NCI-H510A (cell line): ENCODE measurements around the gene CLDN14.
A peak's percentile ranks its signal among the peaks of the same experiment; 100 is the strongest.

Experiments
- DNase-seq: peaks from one replicate; lab custom pipeline; 2025; lab: John Stamatoyannopoulos, UW

Gene CLDN14, protein sequence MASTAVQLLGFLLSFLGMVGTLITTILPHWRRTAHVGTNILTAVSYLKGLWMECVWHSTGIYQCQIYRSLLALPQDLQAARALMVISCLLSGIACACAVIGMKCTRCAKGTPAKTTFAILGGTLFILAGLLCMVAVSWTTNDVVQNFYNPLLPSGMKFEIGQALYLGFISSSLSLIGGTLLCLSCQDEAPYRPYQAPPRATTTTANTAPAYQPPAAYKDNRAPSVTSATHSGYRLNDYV

DNA sequence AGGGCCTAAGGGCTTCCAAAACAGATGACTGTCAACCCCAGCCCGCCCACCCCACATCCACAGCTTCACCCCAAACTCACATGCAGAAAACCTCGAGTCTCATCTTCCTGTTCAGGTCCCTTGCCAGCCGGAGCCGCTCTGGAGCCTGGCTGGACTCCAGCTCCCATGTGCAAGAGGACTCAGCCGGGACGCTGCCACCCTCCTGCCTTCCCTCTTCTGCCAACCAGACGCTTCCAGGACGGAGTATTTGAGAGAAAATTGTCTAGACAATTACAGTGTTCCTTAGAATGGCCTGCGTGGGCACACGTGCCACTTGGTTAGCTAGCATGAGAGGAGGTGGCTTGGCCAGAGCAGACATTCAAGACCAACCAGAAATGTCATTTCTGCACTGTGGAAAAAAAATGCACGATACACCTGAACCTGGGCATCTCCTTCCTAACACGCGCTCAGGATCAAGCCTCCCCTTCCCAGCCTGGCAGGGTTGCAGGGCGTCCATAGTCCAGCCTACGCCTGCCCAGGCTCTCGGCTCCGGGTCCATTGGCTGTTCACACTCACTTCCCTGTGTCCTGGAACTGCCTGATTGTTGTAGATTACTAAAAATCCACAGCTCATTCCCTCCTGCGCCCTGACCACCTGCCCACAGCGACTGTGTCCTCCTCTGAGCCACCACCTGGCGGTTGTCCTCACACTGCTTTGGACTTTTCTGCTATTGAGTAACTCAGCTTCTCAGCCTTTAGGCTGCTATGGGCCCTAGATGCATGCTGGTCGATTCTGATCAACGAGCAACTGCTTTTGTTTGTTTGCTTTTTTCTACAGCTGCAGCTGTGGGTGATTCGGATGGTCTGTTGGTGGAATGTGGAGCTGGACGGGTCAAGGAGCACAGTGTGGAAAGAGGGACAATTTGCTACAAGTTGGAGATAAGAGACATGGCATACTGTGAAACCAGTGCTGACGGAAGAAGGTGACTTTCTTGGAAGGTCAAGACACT is at the start of gene CLDN14:
TSS of gene CLDN14 (minus strand) at position 708 of the 988 bp plus-strand sequence. CDS start 18,427 bp downstream, outside the sequence.
- DNase-seq: no peak

DNA sequence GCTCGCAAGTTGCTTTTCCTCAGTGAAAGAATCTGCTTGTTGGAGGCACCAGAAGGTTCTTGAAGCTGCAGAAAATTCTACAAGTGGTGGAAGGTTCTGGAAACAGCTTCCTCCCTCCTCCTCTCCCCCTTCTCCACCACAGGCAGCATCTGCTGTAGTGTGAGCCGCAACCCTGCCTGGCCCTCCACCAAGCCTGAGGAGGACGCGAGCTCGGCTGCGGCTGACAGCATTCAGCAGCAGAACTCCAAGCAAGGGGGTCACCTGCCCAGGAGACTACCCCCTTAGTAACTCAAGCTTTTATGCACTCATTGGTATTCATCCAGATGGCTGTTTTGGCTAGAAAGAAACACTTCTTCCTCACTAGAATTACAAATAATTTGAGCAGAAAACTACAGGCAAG is 48.8 kb upstream of the CLDN14 start:
- no peak for DNase-seq

DNA sequence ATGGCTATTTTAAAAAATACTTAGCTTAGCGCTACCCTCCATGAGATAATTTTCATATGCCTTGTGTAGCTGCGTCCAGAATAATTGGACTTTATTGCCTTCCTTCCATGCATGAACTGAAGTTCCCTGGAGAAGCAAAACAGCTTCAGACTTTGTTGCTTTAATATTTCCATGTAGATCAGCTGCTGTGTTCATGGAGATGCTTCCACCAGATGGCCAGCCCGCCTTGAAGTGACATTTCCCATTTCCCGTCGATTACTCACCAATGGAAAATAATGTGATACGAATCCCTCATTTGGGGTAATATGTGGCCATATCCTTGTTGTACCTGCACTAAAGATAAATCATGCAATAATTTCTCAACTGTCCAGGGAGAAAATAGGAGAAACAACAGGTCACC is 47.4 kb upstream of the CLDN14 start:
- DNase-seq: no peak

DNA sequence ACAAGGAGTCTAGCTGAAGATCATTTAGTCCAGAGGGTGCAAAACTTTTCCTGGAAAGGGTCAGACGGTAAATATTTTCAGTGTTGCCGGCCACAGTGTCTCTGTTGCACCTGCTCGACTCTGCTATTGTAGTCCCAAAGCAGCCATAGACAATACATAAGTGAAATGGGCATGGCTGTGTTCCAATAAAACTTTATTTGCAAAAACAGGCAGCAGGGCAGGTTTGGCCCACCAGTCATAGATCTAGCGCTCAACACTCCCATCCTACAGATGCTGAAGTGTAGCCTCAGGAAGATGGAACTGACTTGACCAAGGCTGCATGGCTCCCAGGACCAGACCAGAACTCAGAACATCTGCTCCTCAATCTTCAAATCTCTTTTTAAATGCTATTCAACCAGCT is 46.2 kb upstream of the CLDN14 start:
- DNase-seq: no peak

DNA sequence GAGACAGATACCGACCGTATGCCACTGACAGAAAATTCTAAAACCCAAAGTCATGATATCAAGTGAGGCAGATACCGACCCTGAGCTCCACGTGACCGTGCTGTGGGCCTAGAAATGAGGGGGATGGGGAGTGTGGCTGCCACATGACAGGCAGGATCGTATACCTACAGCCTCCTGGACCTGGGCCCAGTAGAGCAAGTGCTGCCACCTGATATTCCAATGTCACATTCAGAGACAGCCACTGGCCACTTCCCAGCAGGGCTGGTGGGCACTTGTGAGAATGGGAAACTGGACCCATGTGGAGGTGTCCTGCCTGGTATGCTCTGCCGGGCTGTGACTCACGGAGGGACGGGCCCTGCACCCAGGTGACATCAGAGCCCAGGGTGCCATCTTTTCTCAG is 44.6 kb upstream of the CLDN14 start:
- DNase-seq: no peak

DNA sequence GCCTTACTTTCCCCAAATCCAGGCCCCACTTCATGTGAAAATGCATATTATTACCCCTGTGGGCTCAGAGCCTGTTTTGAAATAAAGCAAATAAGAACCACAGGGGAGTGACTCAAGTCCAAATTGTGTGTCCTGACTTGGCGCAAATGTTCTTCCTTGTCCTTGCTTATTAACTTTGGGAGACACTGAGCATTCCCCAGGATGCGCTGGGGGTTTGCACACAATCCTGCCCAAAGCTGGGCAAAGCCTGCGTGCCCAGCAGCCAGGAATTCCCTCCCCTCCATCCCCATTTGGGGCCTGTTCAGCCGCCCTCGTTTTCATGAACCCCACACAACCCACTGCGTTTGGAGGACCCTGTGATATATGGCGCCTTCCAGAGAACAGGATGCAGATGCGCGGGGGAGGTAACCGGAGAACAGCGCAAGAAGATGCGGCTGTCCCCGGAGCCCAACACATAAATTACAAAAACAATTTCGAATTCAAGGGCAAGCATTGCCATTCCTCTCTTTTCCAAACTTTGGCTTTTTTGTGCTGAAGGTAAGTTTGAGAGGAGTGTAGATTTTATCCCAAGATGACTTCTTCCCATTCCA is 42.4 kb upstream of the CLDN14 start:
- no peak for DNase-seq

DNA sequence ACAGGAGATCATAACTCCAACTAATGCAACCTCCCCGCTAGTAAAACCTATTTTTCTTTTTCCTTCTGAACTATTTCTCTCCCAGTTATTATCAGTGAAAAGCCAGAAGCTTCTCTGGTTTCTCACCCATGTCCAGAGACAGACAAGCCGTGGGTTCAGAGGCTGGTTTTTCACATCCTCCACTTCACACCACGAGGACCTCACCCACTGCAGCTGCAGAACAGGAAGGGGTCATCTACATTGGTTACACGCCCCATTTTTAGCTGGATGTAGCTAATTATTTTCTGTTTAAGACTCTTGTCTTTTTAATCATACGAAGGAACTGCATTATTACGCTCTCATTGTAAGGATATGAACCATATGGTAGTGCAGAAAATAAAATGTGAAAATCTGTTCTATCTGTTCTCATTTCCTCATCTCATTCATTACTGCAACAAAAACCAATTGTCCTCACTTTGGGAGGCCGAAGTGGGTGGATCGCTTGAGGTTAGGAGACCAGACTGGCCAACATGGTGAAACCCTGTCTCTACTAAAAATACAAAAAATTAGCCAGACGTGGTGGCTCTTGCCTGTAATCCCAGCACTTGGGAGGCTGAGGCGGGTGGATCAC is 39.1 kb upstream of the CLDN14 start:
- no peak for DNase-seq

DNA sequence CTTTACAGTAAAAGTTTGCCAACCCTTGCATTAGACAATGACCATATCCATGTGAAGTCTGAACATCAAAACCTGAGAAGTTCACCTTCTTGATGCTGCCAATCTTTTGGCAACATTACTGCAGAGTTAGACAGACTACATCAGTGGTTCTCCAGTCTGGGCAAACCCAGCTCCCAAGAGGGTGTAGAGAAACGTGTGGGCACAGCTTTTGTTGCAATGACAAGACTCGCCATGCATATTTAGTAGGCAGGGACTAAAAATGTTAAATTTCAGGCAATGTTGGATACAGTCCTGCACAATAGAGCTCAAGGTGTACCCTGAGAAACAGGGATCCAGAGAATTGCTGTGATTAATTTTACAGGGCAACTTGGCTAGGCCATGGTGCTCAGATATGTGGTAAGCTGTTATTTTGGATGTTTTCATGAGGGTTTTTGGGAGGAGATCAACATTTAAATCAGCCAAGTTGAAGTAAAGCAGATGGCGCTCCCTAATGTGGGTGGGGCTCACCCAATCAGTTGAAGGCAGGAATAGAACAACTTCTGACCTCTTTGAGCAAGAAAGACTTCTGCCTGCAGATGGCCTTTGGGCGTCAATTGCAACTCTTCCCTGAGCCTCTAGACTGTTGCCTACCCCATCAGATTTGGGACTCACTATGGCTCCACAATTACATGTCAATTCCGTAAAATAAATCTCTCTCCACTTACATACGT is 37.6 kb upstream of the CLDN14 start:
- no peak for DNase-seq

DNA sequence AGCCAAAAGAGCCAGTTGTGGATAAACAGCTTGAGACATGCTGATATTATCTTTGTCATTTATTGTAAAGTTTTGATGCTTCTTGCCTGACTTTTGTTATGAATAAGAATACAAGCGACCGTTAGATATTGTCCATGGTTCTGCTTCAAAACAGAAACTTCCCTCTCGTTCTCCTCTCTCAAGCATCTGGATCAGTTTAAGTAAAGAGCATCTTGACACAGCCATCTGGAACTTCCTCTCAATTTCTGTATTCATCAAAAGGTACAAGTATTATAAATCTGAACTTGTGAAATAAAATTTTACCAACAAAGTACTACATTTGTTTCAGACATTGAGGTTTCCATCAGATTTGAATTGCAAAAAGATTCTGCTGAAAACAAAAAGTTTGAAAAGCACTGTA is 36.4 kb upstream of the CLDN14 start:
- DNase-seq: no peak

DNA sequence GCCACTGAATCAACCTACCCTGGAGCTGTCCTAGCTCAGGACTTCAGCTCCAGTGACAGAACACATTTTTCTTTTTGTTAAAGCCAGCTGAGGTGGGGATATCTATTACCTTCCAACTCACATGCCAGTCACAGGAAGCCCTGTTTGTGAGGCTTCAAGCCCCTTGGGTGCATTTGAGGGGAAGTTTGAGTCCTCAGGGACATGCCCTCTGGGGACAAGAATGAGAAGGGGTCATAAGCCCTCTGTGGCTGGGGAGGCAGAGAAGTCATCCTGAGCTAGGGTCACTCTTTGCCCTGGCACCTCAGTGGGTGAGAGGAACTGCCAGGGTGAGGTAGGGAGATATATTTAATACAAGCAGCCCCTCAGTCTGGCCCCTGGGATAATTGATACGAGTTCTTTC is 33.5 kb upstream of the CLDN14 start:
- no peak for DNase-seq

DNA sequence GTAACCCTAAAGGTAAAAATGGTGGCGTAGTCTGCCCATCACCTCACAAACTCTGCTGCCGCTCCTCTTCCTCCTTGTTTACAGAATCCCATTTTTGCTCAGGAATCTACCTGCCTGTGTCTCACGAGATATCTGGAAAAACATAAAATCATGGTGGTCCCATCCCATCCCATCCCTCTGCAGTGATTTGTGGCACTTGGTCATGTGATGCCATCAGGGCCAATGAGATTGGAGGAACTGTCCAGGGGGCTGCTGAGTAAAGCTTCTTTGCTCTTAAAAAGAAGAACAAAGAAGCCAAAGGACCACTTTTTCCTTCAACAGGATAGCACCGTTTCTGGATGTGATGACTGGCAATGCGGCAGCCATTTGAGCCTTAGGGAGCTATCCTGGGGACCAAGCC is 33.0 kb upstream of the CLDN14 start:
- DNase-seq: no peak

DNA sequence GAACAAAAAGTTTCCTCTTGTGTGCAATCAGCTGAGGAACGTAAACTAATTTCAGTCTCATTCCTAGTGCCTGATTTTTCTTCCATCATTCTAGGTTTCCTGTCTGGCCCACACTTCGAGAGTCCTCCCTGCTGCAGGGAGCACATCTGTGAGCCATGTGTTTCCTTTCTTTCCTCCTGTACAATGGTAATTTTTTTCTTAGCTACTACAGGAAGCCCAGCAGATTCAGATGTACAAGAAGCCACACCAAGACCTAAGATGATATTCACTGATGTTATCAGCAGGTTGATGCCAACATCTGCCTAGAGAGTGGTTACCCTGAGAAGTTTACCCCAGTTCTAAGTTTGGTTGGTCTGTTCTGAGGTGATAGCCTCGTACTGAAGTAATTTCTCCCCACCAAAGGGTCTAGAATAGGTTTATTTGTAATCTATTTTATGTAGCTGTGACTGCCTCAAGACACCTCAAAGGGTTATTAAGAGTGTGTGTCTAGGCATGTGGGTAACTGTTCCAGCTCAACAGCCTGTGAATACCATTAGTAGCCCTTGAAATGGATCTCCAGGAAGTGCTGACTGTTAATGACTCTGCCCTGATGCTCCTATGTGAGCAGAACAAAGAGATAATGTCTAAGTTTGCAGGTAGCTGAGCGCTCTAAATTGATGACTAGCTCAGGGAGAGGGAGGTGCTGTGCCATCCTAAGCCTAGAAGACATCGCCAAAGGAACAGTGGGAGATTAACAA is 31.7 kb upstream of the CLDN14 start:
- DNase-seq: no peak

DNA sequence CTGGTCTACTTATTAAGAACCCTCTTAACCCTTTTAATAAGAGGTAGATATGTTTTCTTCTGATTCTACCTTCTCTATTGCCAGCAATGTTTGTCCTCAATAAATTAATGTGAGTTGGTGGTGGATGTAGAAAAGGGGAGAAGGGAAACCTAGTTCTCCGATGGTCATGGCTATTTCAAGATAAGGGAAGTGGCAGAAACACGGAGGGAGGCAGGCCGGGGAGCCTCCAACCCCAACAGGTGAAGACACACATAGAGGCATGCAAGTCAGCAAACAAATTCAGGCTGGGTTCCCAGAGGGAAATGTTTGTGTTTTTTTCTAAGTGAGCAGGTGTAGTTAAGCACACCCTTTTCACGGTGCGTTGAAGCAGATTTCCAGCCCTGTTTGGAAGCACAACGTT is 31.0 kb upstream of the CLDN14 start:
- no peak for DNase-seq

DNA sequence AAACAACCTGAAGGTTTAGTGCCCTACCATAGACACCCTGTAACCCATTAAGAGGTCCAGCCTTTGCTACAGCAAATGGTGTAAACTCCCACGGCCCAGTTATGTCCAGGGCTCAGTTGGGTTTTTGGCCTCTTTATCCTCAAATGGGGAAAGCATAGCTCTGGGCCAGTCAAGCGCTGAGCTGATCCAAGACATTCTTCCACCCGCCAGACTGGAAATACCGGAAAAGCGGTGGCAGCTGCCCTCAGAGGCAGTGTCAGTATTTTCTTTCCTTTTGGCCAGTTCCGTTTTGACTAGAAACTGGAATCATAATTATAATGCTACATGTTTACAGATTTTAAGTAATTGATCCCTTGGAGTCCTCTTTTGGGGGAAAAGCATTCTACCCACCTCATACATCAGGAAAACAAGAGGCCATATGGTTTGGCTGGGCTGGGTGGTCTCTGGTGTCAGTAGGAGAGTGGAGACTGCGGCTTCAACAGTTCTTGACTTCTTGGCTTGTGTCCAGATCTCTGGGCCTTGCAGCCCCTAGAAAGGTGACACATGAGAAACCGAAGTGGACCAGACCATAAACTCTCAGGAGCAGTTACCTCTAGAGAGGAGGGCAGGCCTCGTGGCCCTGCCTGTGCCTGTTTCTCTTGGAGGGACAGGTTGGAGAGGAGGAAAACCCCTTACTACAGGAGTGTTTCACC is 30.2 kb upstream of the CLDN14 start:
- DNase-seq: no peak

DNA sequence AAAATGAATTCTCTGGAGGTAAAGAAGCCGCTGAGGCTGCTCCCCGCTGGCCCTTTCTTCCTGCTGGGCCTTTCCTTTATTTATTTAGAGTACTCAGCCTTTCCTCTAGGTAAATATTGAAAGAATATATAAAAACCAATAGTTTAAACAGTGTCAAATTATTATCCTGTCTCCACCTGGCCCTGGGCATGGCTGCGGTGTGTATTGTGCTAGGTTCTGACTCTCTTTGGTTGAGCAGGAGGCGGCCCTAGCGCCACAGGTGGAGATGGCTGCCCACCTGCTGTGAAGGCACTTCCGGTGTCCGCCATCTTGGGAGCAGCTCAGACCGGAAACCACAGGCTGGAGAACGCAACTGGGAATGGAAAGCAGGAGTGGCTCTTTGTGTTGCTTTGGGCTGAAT is 29.0 kb upstream of the CLDN14 start:
- peak; percentile 77 for DNase-seq

DNA sequence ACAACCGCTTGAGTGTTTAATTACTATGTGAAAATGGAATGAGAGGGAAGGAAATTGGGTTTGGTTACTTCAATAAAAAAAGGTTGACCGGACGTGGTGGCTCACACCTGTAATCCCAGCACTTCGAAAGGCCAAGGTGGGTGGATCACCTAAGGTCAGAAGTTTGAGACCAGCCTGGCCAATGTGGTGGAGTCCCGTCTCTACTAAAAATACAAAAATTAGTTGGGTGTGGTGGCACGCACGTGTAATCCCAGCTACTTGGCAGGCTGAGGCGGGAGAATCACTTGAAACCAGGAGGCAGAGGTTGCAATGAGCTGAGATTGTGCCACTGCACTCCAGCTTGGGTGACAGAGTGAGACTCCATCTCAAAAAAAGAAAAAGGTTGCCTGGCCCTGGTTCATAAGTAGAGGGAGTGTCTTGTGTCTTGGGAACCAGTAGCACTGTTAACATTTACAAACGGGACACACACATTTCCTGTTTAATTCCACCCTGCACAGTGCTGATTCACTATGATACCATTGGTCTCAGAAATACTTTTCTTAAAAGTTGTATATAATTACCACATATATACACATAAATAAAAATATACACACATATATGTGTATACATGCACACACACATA is 27.6 kb upstream of the CLDN14 start:
- no peak for DNase-seq

DNA sequence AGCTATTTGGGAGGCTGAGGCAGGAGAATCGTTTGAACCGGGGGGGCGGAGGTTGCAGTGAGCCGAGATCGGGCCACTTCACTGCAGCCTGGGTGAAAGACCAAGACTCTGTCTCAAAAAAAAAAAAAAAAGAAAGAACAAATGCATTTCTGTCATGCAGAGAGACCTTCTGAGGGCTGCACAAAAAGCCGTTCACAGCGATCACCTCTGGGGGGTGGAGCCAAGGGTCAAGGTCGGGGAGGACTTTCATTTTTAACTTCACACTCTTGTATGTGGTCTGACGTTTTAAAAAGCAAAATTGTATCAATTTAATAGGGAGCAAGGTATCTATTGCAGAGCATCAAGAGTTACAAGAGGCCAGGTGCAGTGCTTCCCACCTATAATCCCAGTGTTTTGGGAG is 26.6 kb upstream of the CLDN14 start:
- DNase-seq: no peak

DNA sequence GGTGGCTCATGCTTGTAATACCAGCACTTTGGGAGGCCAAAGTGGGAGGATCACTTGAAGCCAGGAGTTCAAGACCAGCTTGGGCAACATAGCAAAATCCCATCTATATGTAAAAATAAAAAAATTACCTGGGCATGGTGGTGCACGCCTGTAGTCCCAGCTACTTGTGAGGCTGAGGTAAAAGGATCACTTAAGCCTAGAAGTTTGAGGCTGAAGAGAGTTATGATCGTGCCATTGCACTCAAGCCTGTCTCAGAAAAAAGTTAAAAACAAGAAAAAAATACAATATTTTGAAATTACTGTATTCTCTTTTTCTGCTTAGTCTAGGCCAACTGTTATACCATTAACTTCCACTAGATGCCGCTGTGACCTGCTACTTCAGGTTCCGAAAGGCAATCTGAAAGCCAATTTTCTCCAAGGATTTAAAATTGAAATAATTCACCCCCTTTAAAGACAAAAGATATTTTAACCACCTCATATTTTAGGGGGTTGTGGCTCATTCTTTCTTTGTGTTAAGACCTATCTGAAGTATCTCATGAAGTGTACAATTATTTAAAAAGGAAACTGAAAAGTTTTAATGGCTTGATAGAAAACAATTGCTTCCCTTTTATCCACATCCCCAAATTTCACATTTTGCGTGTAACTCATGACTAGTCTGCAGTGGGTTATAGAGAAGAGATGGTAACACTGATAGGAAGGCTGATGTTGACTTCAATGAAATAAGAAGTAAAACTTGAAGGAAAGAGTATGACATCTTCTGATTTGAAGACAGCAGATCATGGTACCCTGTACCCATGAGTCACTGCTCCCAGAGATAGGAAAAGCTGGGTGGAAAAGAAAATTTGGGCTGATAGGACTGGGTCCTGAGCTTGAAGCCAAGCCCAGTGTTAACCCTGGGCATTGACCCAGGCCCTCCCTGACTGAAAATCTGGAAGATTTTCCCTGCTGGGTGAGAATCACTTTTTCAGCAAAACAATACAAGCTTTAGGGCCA is 24.4 kb upstream of the CLDN14 start:
- no peak for DNase-seq

DNA sequence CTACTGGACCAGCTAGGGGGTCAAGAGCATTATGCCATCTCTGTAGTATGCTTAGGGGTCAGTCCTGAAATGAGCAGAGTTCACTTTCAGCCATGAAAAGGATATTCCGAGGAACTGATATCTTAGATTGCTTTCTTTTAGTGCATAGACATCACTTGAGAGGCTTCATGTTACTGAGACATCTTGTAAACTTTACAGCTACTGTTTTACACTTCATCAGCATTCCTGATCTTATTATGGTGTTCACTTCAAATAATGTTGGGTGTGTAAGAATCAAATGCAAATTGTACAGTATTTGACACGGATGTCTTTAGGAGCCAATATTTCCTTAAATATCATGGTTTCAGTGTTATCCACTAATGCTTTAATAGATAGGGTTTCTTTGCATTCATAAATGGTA is 22.4 kb upstream of the CLDN14 start:
- DNase-seq: no peak
